BJ (cell line): ENCODE data around the gene MRPS2. TPM values are rescaled to one million over a fixed set of nuclear protein-coding genes. Genes with fewer than 3 reads are reported as not detected.

Experiments used
- CTCF ChIA-PET: fragments of 350-600 bp; formaldehyde crosslinking; extraction: SDS; loops from one replicate; lab custom pipeline; 2021; ENCODE audit warnings: antibody characterized with exemption, inconsistent platforms; lab: Yijun Ruan, JAX
- POLR2A ChIA-PET: fragments of 300-600 bp; sonication (Branson Sonifier 250); formaldehyde crosslinking; extraction: SDS; loops from one replicate; lab custom pipeline; 2021; ENCODE audit warnings: antibody characterized with exemption; lab: Charles Lee
- DNase-seq: peaks from one replicate; pipeline ENCODE4 v3.0.0-alpha.2; 2011; ENCODE audit warnings: low read depth
- H3K27me3 ChIP-seq: 2 replicates; pipeline ENCODE4 v1.6.0; 2011; ENCODE audit warnings: low read length; ENCODE audit not compliant: control insufficient read depth, insufficient read depth
- H3K36me3 ChIP-seq: 2 replicates; pipeline ENCODE4 v1.5.1; 2011; ENCODE audit warnings: low read length; ENCODE audit not compliant: control insufficient read depth, insufficient read depth
- H3K4me3 ChIP-seq: 2 replicates; pipeline ENCODE4 v1.5.1; 2011; ENCODE audit warnings: low read depth, mild to moderate bottlenecking, control low read depth, low read length
- polyA plus RNA-seq: library from polyadenylated mRNA; depleted of rRNA; stranded (reverse); fragments of >200 nt; gene quantifications from 2 replicates; pipeline ENCODE4 v1.2.3, GENCODE V29; 2011
- TF ChIP-seq, protein P1 (sequence below): IDR thresholded peaks from 2 replicates; pipeline ENCODE4 v1.5.1; 2011; ENCODE audit warnings: low read depth, mild to moderate bottlenecking, control low read depth, inconsistent platforms, low read length, moderate library complexity; ENCODE audit not compliant: insufficient read depth

The MRPS2 gene
- polyA plus RNA-seq, 1 experiment, result 102 TPM

DNA sequence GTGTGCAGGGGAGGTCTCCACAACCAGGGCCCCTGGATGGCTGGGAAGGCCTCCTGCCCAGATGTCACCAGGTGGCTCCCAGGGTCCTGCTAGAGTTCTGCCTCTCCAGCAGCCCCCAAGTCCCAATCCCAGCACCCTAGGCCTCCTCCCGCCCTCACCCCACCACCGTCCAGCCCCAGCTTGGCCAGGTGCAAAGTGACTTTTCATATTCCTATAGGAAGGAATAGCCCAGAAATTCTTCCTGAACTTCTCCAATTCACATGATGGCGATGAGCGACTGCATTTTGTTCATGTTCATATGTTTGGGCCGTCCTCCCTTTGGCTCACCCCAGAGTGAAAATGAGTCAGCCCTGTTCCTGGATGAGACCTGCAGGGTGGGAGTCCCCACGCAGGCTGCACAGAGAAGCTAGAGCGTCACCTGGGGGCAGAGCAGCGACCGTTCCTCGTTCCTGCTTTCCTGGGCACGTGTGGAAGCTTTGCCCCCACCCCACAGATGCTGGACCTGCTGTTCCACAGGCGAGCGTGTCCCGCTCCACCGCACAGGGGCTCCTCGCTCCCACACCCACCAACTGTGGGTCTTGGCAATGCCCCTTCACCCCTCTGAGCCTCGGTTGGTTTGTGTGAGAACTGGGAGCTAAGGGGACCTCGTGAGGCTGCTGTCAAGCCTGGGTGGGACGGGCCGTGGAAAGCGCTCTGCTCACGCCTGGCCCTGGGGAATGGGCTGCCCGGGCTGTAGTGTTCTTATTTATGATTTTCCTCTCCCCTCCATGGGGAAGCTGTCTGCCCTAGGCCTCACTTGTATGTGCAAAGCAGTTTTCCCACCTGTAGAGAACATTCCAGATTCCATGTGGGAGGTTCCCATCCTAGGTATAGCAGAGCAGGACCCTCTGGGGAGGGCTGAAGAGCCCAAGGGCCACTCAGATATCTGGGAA is 6.9 kb downstream of the MRPS2 start:
- TF ChIP-seq, protein P1, sequence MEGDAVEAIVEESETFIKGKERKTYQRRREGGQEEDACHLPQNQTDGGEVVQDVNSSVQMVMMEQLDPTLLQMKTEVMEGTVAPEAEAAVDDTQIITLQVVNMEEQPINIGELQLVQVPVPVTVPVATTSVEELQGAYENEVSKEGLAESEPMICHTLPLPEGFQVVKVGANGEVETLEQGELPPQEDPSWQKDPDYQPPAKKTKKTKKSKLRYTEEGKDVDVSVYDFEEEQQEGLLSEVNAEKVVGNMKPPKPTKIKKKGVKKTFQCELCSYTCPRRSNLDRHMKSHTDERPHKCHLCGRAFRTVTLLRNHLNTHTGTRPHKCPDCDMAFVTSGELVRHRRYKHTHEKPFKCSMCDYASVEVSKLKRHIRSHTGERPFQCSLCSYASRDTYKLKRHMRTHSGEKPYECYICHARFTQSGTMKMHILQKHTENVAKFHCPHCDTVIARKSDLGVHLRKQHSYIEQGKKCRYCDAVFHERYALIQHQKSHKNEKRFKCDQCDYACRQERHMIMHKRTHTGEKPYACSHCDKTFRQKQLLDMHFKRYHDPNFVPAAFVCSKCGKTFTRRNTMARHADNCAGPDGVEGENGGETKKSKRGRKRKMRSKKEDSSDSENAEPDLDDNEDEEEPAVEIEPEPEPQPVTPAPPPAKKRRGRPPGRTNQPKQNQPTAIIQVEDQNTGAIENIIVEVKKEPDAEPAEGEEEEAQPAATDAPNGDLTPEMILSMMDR, result no peak
- CTCF ChIA-PET, result interaction anchor here (1.6 kb wide), 1 partner anchor 32 kb away, joined by 3 read pairs; no protein-coding TSS in a partner anchor

DNA sequence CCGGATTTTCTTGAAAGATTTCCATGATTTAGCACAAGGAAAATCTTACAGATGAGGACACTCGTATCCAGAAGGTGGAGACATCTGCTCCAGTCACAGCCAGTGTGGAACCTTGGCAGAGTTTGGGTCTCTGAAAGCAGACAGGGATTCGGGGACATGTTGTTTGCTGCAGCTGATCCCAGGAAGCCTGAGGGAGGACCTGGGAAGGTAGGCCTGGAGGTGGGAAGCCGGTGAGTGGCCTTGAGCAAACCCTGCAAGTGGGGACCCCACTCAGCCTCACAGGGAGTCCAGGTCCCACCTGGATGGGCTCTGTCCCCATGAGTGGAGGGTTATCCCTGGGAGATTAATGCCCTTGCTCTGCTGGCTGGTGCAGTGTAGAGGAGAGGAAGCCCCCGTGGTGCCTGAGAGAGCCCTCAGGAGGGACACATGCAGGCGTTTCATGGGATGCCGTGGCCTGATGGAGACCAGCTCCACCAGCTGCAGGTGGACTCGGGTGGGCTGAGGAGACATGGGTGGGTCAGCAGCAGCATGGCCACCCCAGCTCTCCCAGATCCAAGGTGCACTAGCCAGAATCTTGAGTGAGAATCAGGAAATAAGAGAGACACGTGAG is 7.8 kb downstream of the MRPS2 start:
- TF ChIP-seq, protein P1, result no peak
- DNase-seq, result no peak
- no peak overlapping the region for H3K4me3 ChIP-seq
- CTCF ChIA-PET, result no interaction called here
- POLR2A ChIA-PET, result no interaction called here
- peaks cover 18% of the 10 kb centered on the region for H3K36me3 ChIP-seq
- H3K27me3 ChIP-seq, result no peaks in the 10 kb centered on the region

More for the DNA sequence above, 6.9 kb downstream of the MRPS2 start:
- DNase-seq, result no peak
- Histone ChIP-seq H3K4me3 (no peak overlapping the region), H3K27me3 (no peaks in the 10 kb centered on the region), H3K36me3 (peaks cover 26% of the 10 kb centered on the region)
- POLR2A ChIA-PET, result no interaction called here

DNA sequence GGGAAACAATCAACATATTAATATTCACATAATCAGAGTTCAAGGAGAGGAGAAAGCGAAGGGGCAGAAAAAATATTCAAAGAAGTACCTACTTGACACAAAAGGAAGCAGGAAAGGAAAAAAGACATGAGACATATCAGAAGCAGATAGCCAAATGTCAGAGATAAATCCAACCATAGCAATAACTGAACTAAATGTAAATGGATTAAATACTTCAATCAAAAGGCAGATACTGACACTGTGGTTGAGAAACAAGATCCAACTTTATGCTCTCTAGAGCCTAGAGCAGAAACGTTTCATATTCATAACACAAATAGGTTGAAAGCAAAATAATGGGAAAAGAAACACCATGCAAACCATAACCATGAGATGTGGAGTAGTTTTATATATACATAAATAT is 9.0 kb downstream of the MRPS2 start:
- no peak overlapping the region for H3K4me3 ChIP-seq
- ChIA-PET CTCF (no interaction called here), POLR2A (no interaction called here)
- H3K36me3 ChIP-seq, result peaks cover 7% of the 10 kb centered on the region
- no peaks in the 10 kb centered on the region for H3K27me3 ChIP-seq
- TF ChIP-seq, protein P1, result no peak
- no peak for DNase-seq

DNA sequence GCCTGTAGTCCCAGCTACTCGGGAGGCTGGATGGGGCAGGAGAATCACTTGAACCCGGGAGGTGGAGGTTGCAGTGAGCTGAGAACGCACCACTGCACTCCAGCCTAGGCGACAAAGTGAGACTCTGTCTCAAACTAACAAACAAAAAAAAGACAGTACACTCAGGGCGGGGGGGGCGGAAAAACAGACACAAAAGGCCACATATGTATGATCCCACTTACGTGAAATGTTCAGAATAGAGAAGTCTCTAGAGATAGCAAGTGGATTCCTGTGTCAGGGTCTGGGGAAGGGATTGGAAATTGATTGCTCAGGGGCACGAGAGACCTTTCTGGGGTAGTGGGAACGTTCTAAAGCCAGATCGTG is 11.7 kb downstream of the MRPS2 start:
- Histone ChIP-seq H3K27me3 (no peaks in the 10 kb centered on the region), H3K4me3 (no peak overlapping the region), H3K36me3 (no peaks in the 10 kb centered on the region)
- ChIA-PET CTCF (interaction anchor here (0.7 to 1.4 kb wide), 2 partner anchors 8 to 242 kb away, joined by 3 to 6 read pairs; no protein-coding TSS in a partner anchor), POLR2A (no interaction called here)
- TF ChIP-seq, protein P1, result no peak
- DNase-seq, result no peak

DNA sequence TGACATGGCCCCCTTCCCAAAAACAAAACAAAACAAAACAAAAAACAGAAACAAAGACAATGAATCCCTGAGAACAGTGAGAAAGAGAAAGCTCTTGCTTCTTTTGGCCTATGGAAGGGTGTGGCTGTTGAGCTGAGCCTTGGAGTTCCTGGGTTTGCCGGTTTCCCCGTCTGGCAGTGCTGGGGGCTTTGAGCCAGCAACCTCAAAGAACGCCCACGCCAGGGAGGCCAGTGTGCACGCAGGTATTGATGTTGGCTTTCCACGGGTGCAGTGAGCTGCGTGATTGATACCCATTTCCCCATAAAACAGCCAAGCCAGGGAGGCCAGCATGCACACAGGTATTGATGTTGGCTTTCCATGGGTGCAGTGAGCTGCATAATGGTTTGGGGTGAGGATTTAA is 12.4 kb downstream of the MRPS2 start:
- no peak for DNase-seq
- Histone ChIP-seq H3K27me3 (no peaks in the 10 kb centered on the region), H3K36me3 (no peaks in the 10 kb centered on the region), H3K4me3 (no peak overlapping the region)
- CTCF ChIA-PET, result interaction anchor here (1.4 kb wide), 1 partner anchor 9 kb away, joined by 6 read pairs; no protein-coding TSS in a partner anchor
- TF ChIP-seq, protein P1, result no peak
- POLR2A ChIA-PET, result interaction anchor here (0.6 kb wide), 1 partner anchor 20 kb away, joined by 6 read pairs; no protein-coding TSS in a partner anchor
